Testis (tissue), 5 donors: Measurements from ENCODE around the gene APBB1IP. TPM values are rescaled to one million over a fixed set of nuclear protein-coding genes. Genes with fewer than 3 reads are reported as not detected.
"Not testable (repeated sequence)": the region's sequence is repeated elsewhere in the genome, so short reads cannot be mapped to it uniquely, and the experiment has no call there.

Experiments used
- DNase-seq: peaks from one replicate; pipeline ENCODE4 v3.0.0-alpha.2; 2019
- H3K27ac ChIP-seq, 2 donors: fragments of 200-600 bp; sonication (generic); one replicate each; pipeline ENCODE4 v1.5.1; 2019
- H3K27me3 ChIP-seq: fragments of 200-600 bp; sonication (generic); one replicate; pipeline ENCODE4 v1.5.1; 2019
- H3K36me3 ChIP-seq: fragments of 200-600 bp; sonication (generic); one replicate; pipeline ENCODE4 v1.5.1; 2017; ENCODE audit warnings: low read depth; ENCODE audit errors: missing control alignments
- H3K4me1 ChIP-seq: fragments of 200-600 bp; sonication (generic); one replicate; pipeline ENCODE4 v1.5.1; 2019
- H3K4me3 ChIP-seq, 2 donors: fragments of 200-600 bp; sonication (generic); one replicate each; pipeline ENCODE4 v1.5.1; 2017 to 2019
- H3K9me3 ChIP-seq: fragments of 200-600 bp; sonication (generic); one replicate; pipeline ENCODE4 v1.5.1; 2017
- CTCF ChIP-seq, 3 experiments: fragments of 450-650 bp in 2 of 3; fragments of 200-600 bp in 1 of 3; sonication (generic) in 1 of 3; IDR thresholded peaks; one replicate each; pipeline ENCODE4 v1.5.1; 2016 to 2019; ENCODE audit warnings: antibody characterized with exemption in 3 of 3, mild to moderate bottlenecking in 2 of 3, moderate library complexity in 1 of 3
- POLR2A ChIP-seq: fragments of 450-650 bp; IDR thresholded peaks from one replicate; pipeline ENCODE4 v1.6.1; 2017; ENCODE audit warnings: antibody characterized with exemption, mild to moderate bottlenecking, moderate library complexity
- WGBS, 2 donors: methylation state at CpG; one replicate each; pipeline ENCODE4 v1.1.5; 2018; 5-methylcytosine and 5-hydroxymethylcytosine counted together
- intact Hi-C: fragments of 100-400 bp; cut with DNase I; formaldehyde crosslinking; loops from one replicate; pipeline ENCODE4 v1.15.1; 2023; ENCODE audit warnings: low total_unique reads
- long read RNA-seq, 2 donors: transcript quantifications; one replicate each; lab custom pipeline, GENCODE V29; 2026
- polyA plus RNA-seq: library from polyadenylated mRNA; stranded (reverse); fragments of 350-450 nt; fragmentation: Illumina TruSeq; extraction: RNeasy Lipid Tissue Mini Kit (QIAGEN cat#74804); gene quantifications from one replicate; pipeline ENCODE4 v1.2.3, GENCODE V29; 2014; ENCODE audit warnings: low read depth, low replicate concordance; ENCODE audit not compliant: insufficient read depth
- total RNA-seq, 2 donors: library from RNA; depleted of rRNA; stranded (reverse); fragments of >200 nt; gene quantifications; one replicate each; pipeline ENCODE4 v1.2.3, GENCODE V29; 2016

APBB1IP gene
- 1 to 10 TPM in 1 of 2 donors, under 1 TPM in 1; 0.55 to 2.0 TPM for total RNA-seq
- polyA plus RNA-seq, result 3.0 TPM
- long read RNA-seq, donor 1, result 0 reads
- long read RNA-seq, donor 2, result 0 reads

GRCh38 chr10:26437637-26438461 lies at the start of gene APBB1IP:
APBB1IP (plus strand) TSS chr10:26438341; CDS start chr10:26492327, 53,986 bp downstream.
- H3K9me3 ChIP-seq, result no peaks in the 10 kb centered on the region
- DNase-seq, result peak; percentile 49
- no peak for TF ChIP-seq CTCF (IDR thresholded peaks at IDR 0.05)
- H3K4me1 ChIP-seq, result no peaks in the 10 kb centered on the region
- no peaks in the 10 kb centered on the region for H3K27me3 ChIP-seq
- H3K36me3 ChIP-seq, result no peaks in the 10 kb centered on the region
- peak within 1 kb of the TSS; percentile 42 to 52 for H3K4me3 ChIP-seq
- intact Hi-C loops, result loop anchor here (10.0 kb wide), 1 partner anchor 763 kb away; no protein-coding TSS in a partner anchor
- 12 to 18% methylated on average over 26 to 36 of the region's 36 CpGs for WGBS, 2 donors
- H3K27ac ChIP-seq, result no peak within 1 kb of the TSS

- Histone ChIP-seq H3K4me3 (no peak overlapping the region), H3K4me1 (no peaks in the 10 kb centered on the region), H3K27me3 (no peaks in the 10 kb centered on the region), H3K27ac (no peak overlapping the region), H3K9me3 (no peaks in the 10 kb centered on the region), H3K36me3 (no peaks in the 10 kb centered on the region)
- 89 to 92% methylated on average over 3 of the region's 3 CpGs for WGBS, 2 donors
- intact Hi-C loops, result no loop called here
- DNase-seq, result no peak
- TF ChIP-seq POLR2A (no peak), CTCF (IDR thresholded peaks at IDR 0.05) (no peak)
Observed at GRCh38 chr10:26389533-26389932, 48.6 kb upstream of the APBB1IP start.

- Histone ChIP-seq H3K27ac (no peak overlapping the region), H3K9me3 (no peaks in the 10 kb centered on the region), H3K36me3 (no peaks in the 10 kb centered on the region), H3K27me3 (no peaks in the 10 kb centered on the region), H3K4me1 (no peaks in the 10 kb centered on the region), H3K4me3 (peak overlapping the region; percentile 31 to 54)
- TF ChIP-seq CTCF (IDR thresholded peaks at IDR 0.05) (no peak), POLR2A (no peak)
- 28 to 39% methylated on average over 19 to 39 of the region's 69 CpGs for WGBS, 2 donors
- intact Hi-C loops, result no loop called here
- no peak for DNase-seq
Observed at GRCh38 chr10:26391701-26392695, 46.1 kb upstream of the APBB1IP start.

GRCh38 chr10:26398353-26398752 lies 39.8 kb upstream of the APBB1IP start:
- H3K4me1 ChIP-seq, H3K27ac ChIP-seq, H3K9me3 ChIP-seq, DNase-seq, H3K36me3 ChIP-seq, H3K27me3 ChIP-seq, intact Hi-C loops, H3K4me3 ChIP-seq: not testable (repeated sequence)
- 84 to 98% methylated on average over 2 of the region's 2 CpGs for WGBS, 2 donors
